Osteocyte (in vitro differentiated cells): ENCODE measurements around the gene NDFIP1. TPM values are rescaled to one million over a fixed set of nuclear protein-coding genes. Genes with fewer than 3 reads are reported as not detected.

ENCODE experiments used
- DNase-seq: peaks from one replicate; pipeline ENCODE4 v3.0.0; 2021; ENCODE audit warnings: mixed read lengths; ENCODE audit not compliant: unreplicated experiment; ENCODE audit errors: extremely low spot score
- H3K27ac Mint-ChIP-seq: one replicate; pipeline ENCODE4 v1.8.0; 2021; ENCODE audit warnings: mild to moderate bottlenecking, mixed read lengths; ENCODE audit not compliant: unreplicated experiment
- H3K27me3 Mint-ChIP-seq: one replicate; pipeline ENCODE4 v1.8.0; 2021; ENCODE audit warnings: mixed read lengths; ENCODE audit not compliant: unreplicated experiment
- H3K36me3 Mint-ChIP-seq: one replicate; pipeline ENCODE4 v1.8.0; 2021; ENCODE audit warnings: mixed read lengths; ENCODE audit not compliant: unreplicated experiment
- H3K4me1 Mint-ChIP-seq: one replicate; pipeline ENCODE4 v1.8.0; 2021; ENCODE audit warnings: mixed read lengths; ENCODE audit not compliant: unreplicated experiment
- H3K4me3 Mint-ChIP-seq: one replicate; pipeline ENCODE4 v1.8.0; 2021; ENCODE audit warnings: mild to moderate bottlenecking, moderate library complexity, mixed read lengths; ENCODE audit not compliant: unreplicated experiment
- H3K9me3 Mint-ChIP-seq: one replicate; pipeline ENCODE4 v1.8.0; 2021; ENCODE audit warnings: mixed read lengths; ENCODE audit not compliant: unreplicated experiment
- CTCF ChIP-seq: fragments of 200-600 bp; sonication (generic); IDR thresholded peaks from 2 replicates; pipeline ENCODE4 v1.5.0; 2021; ENCODE audit warnings: antibody characterized with exemption, mild to moderate bottlenecking, moderate library complexity
- total RNA-seq: library from RNA; stranded (reverse); gene quantifications from 2 replicates; pipeline ENCODE4 v1.2.1, GENCODE V29; 2021

Gene NDFIP1
- total RNA-seq, 1 donor from 2014 or later, result 62.7 TPM

DNA sequence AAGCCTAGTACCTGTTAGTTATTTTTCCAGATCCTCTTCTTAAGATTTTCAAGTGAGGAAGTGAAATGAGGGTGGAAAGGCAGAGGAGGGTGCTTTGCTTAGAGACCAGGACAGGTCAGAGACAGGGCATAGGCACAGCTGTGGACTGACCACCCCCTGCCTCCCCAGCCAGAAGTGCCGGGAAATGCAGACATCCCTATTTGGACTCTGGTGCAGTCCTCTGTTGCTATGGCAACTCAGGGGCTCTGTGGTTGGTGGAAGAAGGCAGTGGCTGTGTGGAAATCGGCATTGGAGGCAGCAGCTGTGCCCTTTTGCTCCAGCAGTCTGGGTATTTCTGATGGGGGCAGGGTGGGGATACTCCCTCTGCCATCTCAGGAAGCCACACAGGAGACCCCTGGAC, 43.3 kb upstream of the NDFIP1 start:
- Mint-ChIP-seq H3K27me3 (peaks cover 11% of the 10 kb centered on the region), H3K27ac (peak overlapping the region; percentile 87), H3K4me1 (peaks cover 19% of the 10 kb centered on the region), H3K9me3 (no peaks in the 10 kb centered on the region), H3K4me3 (no peak overlapping the region), H3K36me3 (no peaks in the 10 kb centered on the region)
- no peak for DNase-seq
- TF ChIP-seq CTCF, result no peak

GRCh38 chr5:142069606-142070399, 38.8 kb upstream of the NDFIP1 start:
- TF ChIP-seq CTCF, result no peak
- Mint-ChIP-seq H3K4me1 (peaks cover 3% of the 10 kb centered on the region), H3K9me3 (no peaks in the 10 kb centered on the region), H3K27ac (no peak overlapping the region), H3K36me3 (no peaks in the 10 kb centered on the region), H3K4me3 (no peak overlapping the region), H3K27me3 (peaks cover 16% of the 10 kb centered on the region)
- DNase-seq, result no peak

DNA sequence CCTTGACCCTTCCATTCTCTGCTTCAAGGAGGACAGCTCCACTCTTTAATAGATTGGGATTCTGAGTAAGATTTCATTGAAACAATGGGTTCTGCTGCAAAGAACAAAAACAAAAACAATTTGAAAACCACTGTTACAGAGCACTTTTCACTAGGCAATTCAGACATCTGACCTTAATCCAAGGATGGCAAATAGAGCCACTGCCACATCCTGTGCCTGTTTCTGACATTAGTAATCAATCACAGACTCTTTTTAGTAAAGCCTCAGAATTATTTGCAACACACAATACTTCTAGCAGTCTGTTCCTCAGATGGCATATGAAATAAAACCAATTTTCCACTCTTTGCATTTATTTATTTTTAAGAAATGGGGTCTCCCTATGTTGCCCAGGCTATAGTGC, 37.8 kb upstream of the NDFIP1 start:
- peaks cover 16% of the 10 kb centered on the region for H3K27me3 Mint-ChIP-seq
- H3K9me3 Mint-ChIP-seq, result no peaks in the 10 kb centered on the region
- TF ChIP-seq CTCF, result no peak
- H3K36me3 Mint-ChIP-seq, result no peaks in the 10 kb centered on the region
- no peak overlapping the region for H3K27ac Mint-ChIP-seq
- no peaks in the 10 kb centered on the region for H3K4me1 Mint-ChIP-seq
- no peak for DNase-seq
- H3K4me3 Mint-ChIP-seq, result no peak overlapping the region

DNA sequence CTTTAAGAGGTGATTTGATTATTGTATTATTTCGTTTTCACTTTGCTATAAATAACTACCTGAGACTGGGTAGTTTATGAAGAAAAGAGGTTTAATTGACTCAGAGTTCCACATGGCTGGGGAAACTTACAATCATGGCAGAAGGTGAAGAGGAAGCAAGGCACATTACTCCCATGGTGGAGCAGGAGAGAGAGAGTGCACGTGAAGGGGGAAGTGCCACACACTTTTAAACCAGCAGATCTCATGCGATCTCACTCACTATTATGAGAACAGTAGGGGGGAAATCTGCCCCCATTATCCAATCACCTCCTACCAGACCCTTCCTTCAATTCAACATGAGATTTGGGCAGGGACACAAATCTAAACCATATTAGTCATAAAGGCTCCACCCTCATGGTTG, 36.1 kb upstream of the NDFIP1 start:
- TF ChIP-seq CTCF, result no peak
- Mint-ChIP-seq H3K4me3 (no peak overlapping the region), H3K27ac (no peak overlapping the region), H3K9me3 (no peaks in the 10 kb centered on the region), H3K4me1 (no peaks in the 10 kb centered on the region), H3K27me3 (peaks cover 16% of the 10 kb centered on the region), H3K36me3 (no peaks in the 10 kb centered on the region)
- DNase-seq, result no peak

GRCh38 chr5:142073362-142073988, 35.1 kb upstream of the NDFIP1 start:
- no peaks in the 10 kb centered on the region for H3K4me1 Mint-ChIP-seq
- peaks cover 13% of the 10 kb centered on the region for H3K27me3 Mint-ChIP-seq
- H3K27ac Mint-ChIP-seq, result no peak overlapping the region
- no peak for DNase-seq
- H3K4me3 Mint-ChIP-seq, result no peak overlapping the region
- H3K9me3 Mint-ChIP-seq, result no peaks in the 10 kb centered on the region
- H3K36me3 Mint-ChIP-seq, result no peaks in the 10 kb centered on the region
- no peak for TF ChIP-seq CTCF
